OCI-LY1 (cell line): ENCODE results near the gene RAP1B.

ENCODE experiments used
- CTCF ChIP-seq: fragments of 200-600 bp; sonication (generic), shearing (Covaris generic); IDR thresholded peaks from 2 replicates; pipeline ENCODE4 v1.5.1; 2017; ENCODE audit warnings: mild to moderate bottlenecking, antibody characterized with exemption, low read length, moderate library complexity, mixed read lengths
- EZH2 ChIP-seq: fragments of 200-600 bp; sonication (generic), shearing (Covaris generic); IDR thresholded peaks from 2 replicates; pipeline ENCODE4 v1.8.0; 2017; ENCODE audit warnings: borderline replicate concordance, mixed run types, mild to moderate bottlenecking, antibody characterized with exemption, low read length, moderate library complexity, mixed read lengths

DNA sequence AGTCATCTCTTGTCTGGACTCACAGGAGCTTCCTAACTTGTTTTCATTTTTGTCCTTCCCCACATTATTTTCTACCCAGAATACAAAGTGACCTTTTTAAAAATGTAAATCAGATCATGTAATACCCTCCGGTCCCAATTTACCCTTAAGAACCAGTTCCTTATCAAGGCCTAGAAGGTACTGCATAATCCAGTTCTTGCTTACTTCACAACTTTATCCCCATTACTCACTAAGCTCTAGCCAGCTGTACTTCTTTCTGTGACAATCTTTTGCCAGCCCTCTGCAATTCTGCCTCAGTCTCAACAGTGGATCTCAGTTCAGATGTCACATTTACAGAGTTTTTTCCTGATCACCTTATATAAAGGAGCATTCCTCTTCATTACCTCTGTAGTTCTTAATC lies 11.6 kb downstream of the RAP1B start:
- no peak for TF ChIP-seq CTCF
- TF ChIP-seq EZH2, result no peak
